Urinary bladder (tissue), 4 donors: ENCODE results near the gene LSM3. TPM values are rescaled to one million over a fixed set of nuclear protein-coding genes. Genes with fewer than 3 reads are reported as not detected.
"Not testable (repeated sequence)": the region's sequence is repeated elsewhere in the genome, so short reads cannot be mapped to it uniquely, and the experiment has no call there.

Experiments
- DNase-seq: peaks from one replicate; pipeline ENCODE4 v3.0.0-alpha.2; 2015; ENCODE audit errors: extremely low spot score
- H3K27ac ChIP-seq: one replicate; pipeline ENCODE4 v1.5.1; 2013; ENCODE audit warnings: low read depth, mild to moderate bottlenecking, moderate library complexity
- H3K36me3 ChIP-seq: one replicate; pipeline ENCODE4 v1.6.1; 2013; ENCODE audit warnings: mild to moderate bottlenecking, moderate library complexity; ENCODE audit not compliant: insufficient read depth
- H3K4me1 ChIP-seq: one replicate; pipeline ENCODE4 v1.6.1; 2013; ENCODE audit warnings: mild to moderate bottlenecking, moderate library complexity; ENCODE audit not compliant: insufficient read depth
- H3K4me3 ChIP-seq: one replicate; pipeline ENCODE4 v1.5.1; 2013; ENCODE audit warnings: low read depth, low read length
- WGBS: extraction: QIAGEN DNeasy Blood & Tissue Kit; methylation state at CpG from one replicate; pipeline ENCODE4 v1.1.7; 2013; 5-methylcytosine and 5-hydroxymethylcytosine counted together
- polyA plus RNA-seq: library from polyadenylated mRNA; stranded (reverse); fragments of 200-250 nt; gene quantifications from one replicate; pipeline ENCODE4 v1.2.3, GENCODE V29; 2013
- total RNA-seq: library from RNA; depleted of rRNA; stranded (reverse); fragments of >200 nt; gene quantifications from one replicate; pipeline ENCODE4 v1.2.3, GENCODE V29; 2014
- donor health status: healthy with polysubstance abuse.
- donor health status: healthy.

The LSM3 gene
- total and polyA plus RNA-seq, 2 donors, result 12.2 to 13.0 TPM

- Histone ChIP-seq H3K4me1 (no peaks in the 10 kb centered on the region), H3K27ac (no peak overlapping the region), H3K4me3 (peak overlapping the region; percentile 1), H3K36me3 (no peaks in the 10 kb centered on the region)
- WGBS, result 51% methylated on average over 22 of the region's 22 CpGs
- DNase-seq, result peak; percentile 82
Observed at GRCh38 chr3:14216257-14217048, 37.8 kb downstream of the LSM3 start.

- no peak overlapping the region for H3K27ac ChIP-seq
- no peak overlapping the region for H3K4me3 ChIP-seq
- DNase-seq, result no peak
- H3K36me3 ChIP-seq, result no peaks in the 10 kb centered on the region
- no peaks in the 10 kb centered on the region for H3K4me1 ChIP-seq
Observed at GRCh38 chr3:14218355-14218754, 39.7 kb downstream of the LSM3 start.

GRCh38 chr3:14220933-14221332 is 42.3 kb downstream of the LSM3 start:
- DNase-seq, result no peak
- H3K4me1 ChIP-seq, result no peaks in the 10 kb centered on the region
- 88% methylated on average over 1 of the region's 1 CpG for WGBS
- H3K4me3 ChIP-seq, result no peak overlapping the region
- no peaks in the 10 kb centered on the region for H3K36me3 ChIP-seq
- H3K27ac ChIP-seq, result no peak overlapping the region

- Histone ChIP-seq H3K4me1 (no peaks in the 10 kb centered on the region), H3K36me3 (no peaks in the 10 kb centered on the region), H3K4me3 (no peak overlapping the region), H3K27ac (no peak overlapping the region)
- 93% methylated on average over 1 of the region's 1 CpG for WGBS
- no peak for DNase-seq
Observed at GRCh38 chr3:14221902-14222301, 43.3 kb downstream of the LSM3 start.

GRCh38 chr3:14222457-14222856 is 43.8 kb downstream of the LSM3 start:
- DNase-seq, result no peak
- no peaks in the 10 kb centered on the region for H3K4me1 ChIP-seq
- no peak overlapping the region for H3K4me3 ChIP-seq
- 33% methylated on average over 1 of the region's 1 CpG for WGBS
- no peaks in the 10 kb centered on the region for H3K36me3 ChIP-seq
- no peak overlapping the region for H3K27ac ChIP-seq

- DNase-seq, result no peak
- 67% methylated on average over 3 of the region's 3 CpGs for WGBS
- H3K4me3 ChIP-seq, result no peak overlapping the region
- H3K4me1 ChIP-seq, result no peaks in the 10 kb centered on the region
- H3K27ac ChIP-seq, result no peak overlapping the region
- H3K36me3 ChIP-seq, result no peaks in the 10 kb centered on the region
Observed at GRCh38 chr3:14222900-14223594, 44.4 kb downstream of the LSM3 start.

GRCh38 chr3:14223595-14223994 is 45.0 kb downstream of the LSM3 start:
- no peak for DNase-seq
- no peak overlapping the region for H3K4me3 ChIP-seq
- no peaks in the 10 kb centered on the region for H3K36me3 ChIP-seq
- H3K27ac ChIP-seq, result no peak overlapping the region
- WGBS, result 65% methylated on average over 1 of the region's 1 CpG
- no peaks in the 10 kb centered on the region for H3K4me1 ChIP-seq

- WGBS, result 59% methylated on average over 6 of the region's 6 CpGs
- Histone ChIP-seq H3K4me3 (no peak overlapping the region), H3K27ac (no peak overlapping the region), H3K4me1 (no peaks in the 10 kb centered on the region), H3K36me3 (no peaks in the 10 kb centered on the region)
- no peak for DNase-seq
Observed at GRCh38 chr3:14224895-14225294, 46.3 kb downstream of the LSM3 start.

- H3K4me3 ChIP-seq, result no peak overlapping the region
- 68% methylated on average over 9 of the region's 9 CpGs for WGBS
- H3K27ac ChIP-seq, result no peak overlapping the region
- no peak for DNase-seq
- no peaks in the 10 kb centered on the region for H3K36me3 ChIP-seq
- no peaks in the 10 kb centered on the region for H3K4me1 ChIP-seq
Observed at GRCh38 chr3:14225421-14225820, 46.8 kb downstream of the LSM3 start.

- H3K27ac ChIP-seq, H3K36me3 ChIP-seq, DNase-seq, H3K4me3 ChIP-seq, H3K4me1 ChIP-seq: not testable (repeated sequence)
- WGBS, result 78% methylated on average over 3 of the region's 3 CpGs
Observed at GRCh38 chr3:14226351-14226750, 47.7 kb downstream of the LSM3 start.

GRCh38 chr3:14227856-14228255 is 49.2 kb downstream of the LSM3 start:
- Histone ChIP-seq H3K4me1 (no peaks in the 10 kb centered on the region), H3K27ac (no peak overlapping the region), H3K36me3 (no peaks in the 10 kb centered on the region), H3K4me3 (no peak overlapping the region)
- WGBS, result 48% methylated on average over 1 of the region's 1 CpG
- DNase-seq, result no peak

- Histone ChIP-seq H3K36me3 (no peaks in the 10 kb centered on the region), H3K4me3 (no peak overlapping the region), H3K4me1 (no peaks in the 10 kb centered on the region), H3K27ac (no peak overlapping the region)
- 67% methylated on average over 8 of the region's 8 CpGs for WGBS
- DNase-seq, result no peak
Observed at GRCh38 chr3:14228681-14229470, 50.3 kb downstream of the LSM3 start.

- DNase-seq, H3K36me3 ChIP-seq, H3K4me3 ChIP-seq, H3K27ac ChIP-seq, H3K4me1 ChIP-seq: not testable (repeated sequence)
- 52% methylated on average over 6 of the region's 6 CpGs for WGBS
Observed at GRCh38 chr3:14229695-14230094, 51.1 kb downstream of the LSM3 start.

- no peak for DNase-seq
- Histone ChIP-seq H3K4me3 (no peak overlapping the region), H3K36me3 (no peaks in the 10 kb centered on the region), H3K27ac (no peak overlapping the region), H3K4me1 (no peaks in the 10 kb centered on the region)
- WGBS, result 93% methylated on average over 5 of the region's 5 CpGs
Observed at GRCh38 chr3:14230729-14231128, 52.1 kb downstream of the LSM3 start.
